GM23338 (cell line): ENCODE data around the gene HOXA1. TPM values are rescaled to one million over a fixed set of nuclear protein-coding genes. Genes with fewer than 3 reads are reported as not detected.

Source experiments
- ATAC-seq: fragments of 200-7000 bp; cut with Tn5 transposase; 3 replicates; pipeline ENCODE4 v1.9.1; 2020
- DNase-seq: peaks from one replicate; pipeline ENCODE4 v3.0.0-alpha.2; 2015; ENCODE audit warnings: low spot score
- H2AFZ ChIP-seq: fragments of 200-600 bp; sonication (generic); 2 replicates; pipeline ENCODE4 v1.8.0; 2016; ENCODE audit warnings: antibody characterized with exemption, mild to moderate bottlenecking, moderate library complexity
- H3F3A ChIP-seq: fragments of 200-600 bp; sonication (generic); replicated peaks from 2 replicates; pipeline ENCODE4 v1.8.0; 2017; ENCODE audit warnings: antibody characterized with exemption, mixed run types, low read depth
- H3K27ac ChIP-seq: fragments of 200-600 bp; sonication (generic); 2 replicates; pipeline ENCODE4 v1.6.1; 2016; ENCODE audit warnings: low read depth
- H3K27me3 ChIP-seq: fragments of 200-600 bp; sonication (generic); 2 replicates; pipeline ENCODE4 v1.8.0; 2016; ENCODE audit warnings: mild to moderate bottlenecking, mixed run types, moderate library complexity; ENCODE audit not compliant: insufficient read depth
- H3K36me3 ChIP-seq: fragments of 200-600 bp; sonication (generic); 2 replicates; pipeline ENCODE4 v1.8.0; 2016; ENCODE audit warnings: mild to moderate bottlenecking; ENCODE audit not compliant: insufficient read depth
- H3K4me1 ChIP-seq: fragments of 200-600 bp; sonication (generic); 2 replicates; pipeline ENCODE4 v1.8.0; 2016; ENCODE audit warnings: mild to moderate bottlenecking, moderate library complexity; ENCODE audit not compliant: insufficient read depth
- H3K4me2 ChIP-seq: fragments of 200-600 bp; sonication (generic); 2 replicates; pipeline ENCODE4 v1.7.1; 2017; ENCODE audit warnings: mixed run types
- H3K4me3 ChIP-seq: fragments of 200-600 bp; sonication (generic); 2 replicates; pipeline ENCODE4 v1.6.1; 2016; ENCODE audit warnings: mixed run types
- H3K79me2 ChIP-seq: fragments of 200-600 bp; sonication (generic); replicated peaks from 2 replicates; pipeline ENCODE4 v1.8.0; 2017; ENCODE audit warnings: mild to moderate bottlenecking; ENCODE audit not compliant: insufficient read depth
- H3K9me2 ChIP-seq: fragments of 200-600 bp; sonication (generic); 2 replicates; pipeline ENCODE4 v1.8.0; 2017; ENCODE audit not compliant: insufficient read depth
- H4K20me1 ChIP-seq: fragments of 200-600 bp; sonication (generic); replicated peaks from 2 replicates; pipeline ENCODE4 v1.8.0; 2017; ENCODE audit warnings: mild to moderate bottlenecking; ENCODE audit not compliant: insufficient read depth
- H3K27ac Mint-ChIP-seq: 2 replicates; pipeline ENCODE4 v1.8.0; 2020; ENCODE audit warnings: inconsistent platforms, mild to moderate bottlenecking, moderate library complexity, mixed read lengths
- H3K27me3 Mint-ChIP-seq: 3 replicates; pipeline ENCODE4 v1.8.0; 2022; ENCODE audit warnings: low read depth, mild to moderate bottlenecking, moderate library complexity, mixed read lengths, inconsistent platforms; ENCODE audit not compliant: insufficient read depth, poor library complexity
- H3K36me3 Mint-ChIP-seq: 3 replicates; pipeline ENCODE4 v1.8.0; 2021; ENCODE audit warnings: low read depth, mild to moderate bottlenecking, inconsistent platforms, moderate library complexity, mixed read lengths
- H3K4me1 Mint-ChIP-seq: 3 replicates; pipeline ENCODE4 v1.8.0; 2020; ENCODE audit warnings: mild to moderate bottlenecking, inconsistent platforms, mixed read lengths
- H3K4me3 Mint-ChIP-seq: 3 replicates; pipeline ENCODE4 v1.8.0; 2021; ENCODE audit warnings: moderate library complexity, mild to moderate bottlenecking, inconsistent platforms, mixed read lengths
- H3K9me3 Mint-ChIP-seq: 3 replicates; pipeline ENCODE4 v1.8.0; 2020; ENCODE audit warnings: moderate library complexity, mild to moderate bottlenecking, inconsistent platforms, mixed read lengths
- CREB1 ChIP-seq: fragments of 250-450 bp; sonication (Bioruptor Pico); IDR thresholded peaks from 2 replicates; pipeline ENCODE4 v1.5.0; 2020; ENCODE audit warnings: low read depth, mild to moderate bottlenecking, moderate library complexity
- EZH2 ChIP-seq: fragments of 200-600 bp; sonication (generic); IDR thresholded peaks from one replicate; pipeline ENCODE4 v1.8.0; 2017; ENCODE audit warnings: antibody characterized with exemption, mild to moderate bottlenecking, low read depth; ENCODE audit not compliant: unreplicated experiment
- EZH2phosphoT487 ChIP-seq: fragments of 200-600 bp; sonication (generic); IDR thresholded peaks from one replicate; pipeline ENCODE4 v1.8.1; 2018; ENCODE audit warnings: antibody characterized with exemption; ENCODE audit not compliant: unreplicated experiment
- JUNB ChIP-seq: IDR thresholded peaks from one replicate; pipeline ENCODE4 v1.6.1; 2016; ENCODE audit warnings: antibody characterized with exemption; ENCODE audit not compliant: unreplicated experiment
- NANOG ChIP-seq: IDR thresholded peaks from 2 replicates; pipeline ENCODE4 v1.6.1; 2016; ENCODE audit warnings: antibody characterized with exemption, borderline replicate concordance
- POLR2AphosphoS5 ChIP-seq: IDR thresholded peaks from 2 replicates; pipeline ENCODE4 v1.6.1; 2016; ENCODE audit warnings: antibody characterized with exemption, low read depth
- REST ChIP-seq: IDR thresholded peaks from one replicate; pipeline ENCODE4 v1.6.1; 2018; ENCODE audit warnings: antibody characterized with exemption; ENCODE audit not compliant: unreplicated experiment
- ZNF114 ChIP-seq: fragments of 250-450 bp; sonication (Bioruptor Pico); IDR thresholded peaks from 2 replicates; pipeline ENCODE4 v1.5.0; 2020; ENCODE audit warnings: mild to moderate bottlenecking, moderate library complexity
- ZNF331 ChIP-seq: fragments of 250-450 bp; sonication (Bioruptor Pico); IDR thresholded peaks from 2 replicates; pipeline ENCODE4 v1.5.0; 2020; ENCODE audit warnings: low read depth, mild to moderate bottlenecking, moderate library complexity
- polyA plus RNA-seq: library from polyadenylated mRNA; unstranded; fragments of >200 nt; fragmentation: Nextera tagmentation; extraction: Ambion mirVana; gene quantifications from 2 replicates; pipeline ENCODE4 v1.2.1, GENCODE V29; 2016
- total RNA-seq: library from RNA; depleted of rRNA; stranded (reverse); fragments of >200 nt; shearing (Covaris generic); gene quantifications from 2 replicates; pipeline ENCODE4 v1.2.3, GENCODE V29; 2014
- TF ChIP-seq, protein P1 (sequence below): IDR thresholded peaks from 2 replicates; pipeline ENCODE4 v1.6.1; 2016; ENCODE audit warnings: antibody characterized with exemption

Gene HOXA1
- total and polyA plus RNA-seq, 2 experiments from 2014 or later = not detected

GRCh38 chr7:27138472-27138871 is 42.7 kb upstream of the HOXA1 start:
- H3K27me3 ChIP-seq = peaks cover 100% of the 10 kb centered on the region
- Mint-ChIP-seq H3K27me3 (peaks cover 100% of the 10 kb centered on the region), H3K27ac (no peak overlapping the region), H3K4me1 (peaks cover 19% of the 10 kb centered on the region), H3K36me3 (no peaks in the 10 kb centered on the region; the same call in 2 of the 3 replicates), H3K9me3 (peaks cover 8% of the 10 kb centered on the region; the same call in 2 of the 3 replicates), H3K4me3 (no peak overlapping the region)
- DNase-seq (peak; percentile 10), ATAC-seq (no peak)
- H3K27ac ChIP-seq = no peak overlapping the region
- H3K36me3 ChIP-seq = no peaks in the 10 kb centered on the region
- peaks cover 31% of the 10 kb centered on the region for H3K4me1 ChIP-seq
- H3K4me3 ChIP-seq = no peak overlapping the region
- H4K20me1 ChIP-seq = peaks cover 55% of the 10 kb centered on the region
- H3F3A ChIP-seq = peaks cover 53% of the 10 kb centered on the region
- H3K79me2 ChIP-seq = no peaks in the 10 kb centered on the region
- no peaks in the 10 kb centered on the region for H3K9me2 ChIP-seq
- no peak overlapping the region for H2AFZ ChIP-seq
- TF ChIP-seq POLR2AphosphoS5 = no peak
- TF ChIP-seq CREB1 (CRISPR knock-in tag) = no peak
- TF ChIP-seq ZNF114 (CRISPR knock-in tag) = no peak
- TF ChIP-seq EZH2phosphoT487 = no peak
- no peak for TF ChIP-seq JUNB
- H3K4me2 ChIP-seq = no peak overlapping the region

GRCh38 chr7:27137640-27138315 is 42.0 kb upstream of the HOXA1 start:
- Histone ChIP-seq H2AFZ (no peak overlapping the region), H3K4me2 (no peak overlapping the region), H3K9me2 (no peaks in the 10 kb centered on the region), H3K27ac (no peak overlapping the region), H4K20me1 (peaks cover 62% of the 10 kb centered on the region), H3K27me3 (peaks cover 100% of the 10 kb centered on the region), H3K36me3 (no peaks in the 10 kb centered on the region), H3F3A (peaks cover 56% of the 10 kb centered on the region), H3K4me1 (peaks cover 28% of the 10 kb centered on the region), H3K79me2 (no peaks in the 10 kb centered on the region), H3K4me3 (no peak overlapping the region)
- TF ChIP-seq EZH2phosphoT487 = no peak
- TF ChIP-seq REST = no peak
- no peak for TF ChIP-seq ZNF331 (CRISPR knock-in tag)
- no peak for TF ChIP-seq JUNB
- TF ChIP-seq, protein P1, sequence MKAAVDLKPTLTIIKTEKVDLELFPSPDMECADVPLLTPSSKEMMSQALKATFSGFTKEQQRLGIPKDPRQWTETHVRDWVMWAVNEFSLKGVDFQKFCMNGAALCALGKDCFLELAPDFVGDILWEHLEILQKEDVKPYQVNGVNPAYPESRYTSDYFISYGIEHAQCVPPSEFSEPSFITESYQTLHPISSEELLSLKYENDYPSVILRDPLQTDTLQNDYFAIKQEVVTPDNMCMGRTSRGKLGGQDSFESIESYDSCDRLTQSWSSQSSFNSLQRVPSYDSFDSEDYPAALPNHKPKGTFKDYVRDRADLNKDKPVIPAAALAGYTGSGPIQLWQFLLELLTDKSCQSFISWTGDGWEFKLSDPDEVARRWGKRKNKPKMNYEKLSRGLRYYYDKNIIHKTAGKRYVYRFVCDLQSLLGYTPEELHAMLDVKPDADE = no peak
- no peak for TF ChIP-seq EZH2
- no peak for TF ChIP-seq NANOG
- TF ChIP-seq ZNF114 (CRISPR knock-in tag) = no peak
- ATAC-seq (no peak), DNase-seq (no peak)
- H3K36me3 Mint-ChIP-seq = no peaks in the 10 kb centered on the region; the same call in 2 of the 3 replicates
- H3K4me3 Mint-ChIP-seq = no peak overlapping the region
- peaks cover 8% of the 10 kb centered on the region; the same call in 2 of the 3 replicates for H3K9me3 Mint-ChIP-seq
- no peak overlapping the region for H3K27ac Mint-ChIP-seq
- peaks cover 100% of the 10 kb centered on the region for H3K27me3 Mint-ChIP-seq
- H3K4me1 Mint-ChIP-seq = peaks cover 16% of the 10 kb centered on the region
